NT2/D1 (cell line): ENCODE results near the gene POLG.

Experiments
- DNase-seq: peaks from one replicate; pipeline ENCODE4 v3.0.0-alpha.2; 2011; ENCODE audit warnings: low read depth, low spot score
- H3K27me3 ChIP-seq: 2 replicates; pipeline ENCODE4 v1.6.0; 2011; ENCODE audit warnings: mild to moderate bottlenecking; ENCODE audit not compliant: insufficient read length, insufficient read depth
- H3K36me3 ChIP-seq: 2 replicates; pipeline ENCODE4 v1.6.1; 2011; ENCODE audit warnings: mild to moderate bottlenecking, low read length, mixed read lengths; ENCODE audit not compliant: insufficient read depth, insufficient read length
- H3K4me1 ChIP-seq: 2 replicates; pipeline ENCODE4 v1.5.1; 2011; ENCODE audit not compliant: insufficient read depth, insufficient read length
- H3K4me3 ChIP-seq: 2 replicates; pipeline ENCODE4 v1.5.1; 2011; ENCODE audit warnings: low read depth; ENCODE audit not compliant: insufficient read length
- H3K9ac ChIP-seq: 2 replicates; pipeline ENCODE4 v1.6.0; 2011; ENCODE audit warnings: low read depth; ENCODE audit not compliant: insufficient read length
- H3K9me3 ChIP-seq: 2 replicates; pipeline ENCODE4 v1.5.1; 2011; ENCODE audit warnings: mild to moderate bottlenecking, low read length; ENCODE audit not compliant: insufficient read depth
- SUZ12 ChIP-seq: IDR thresholded peaks from 2 replicates; pipeline ENCODE4 v1.6.1; 2011; ENCODE audit not compliant: insufficient read length, insufficient read depth; ENCODE audit errors: extremely low read depth
- YY1 ChIP-seq: IDR thresholded peaks from 2 replicates; pipeline ENCODE4 v1.6.1; 2011; ENCODE audit not compliant: insufficient read length, insufficient read depth
- ZNF274 ChIP-seq: IDR thresholded peaks from 2 replicates; pipeline ENCODE4 v1.6.1; 2011; ENCODE audit warnings: mild to moderate bottlenecking, low read depth, low read length

Gene POLG

DNA sequence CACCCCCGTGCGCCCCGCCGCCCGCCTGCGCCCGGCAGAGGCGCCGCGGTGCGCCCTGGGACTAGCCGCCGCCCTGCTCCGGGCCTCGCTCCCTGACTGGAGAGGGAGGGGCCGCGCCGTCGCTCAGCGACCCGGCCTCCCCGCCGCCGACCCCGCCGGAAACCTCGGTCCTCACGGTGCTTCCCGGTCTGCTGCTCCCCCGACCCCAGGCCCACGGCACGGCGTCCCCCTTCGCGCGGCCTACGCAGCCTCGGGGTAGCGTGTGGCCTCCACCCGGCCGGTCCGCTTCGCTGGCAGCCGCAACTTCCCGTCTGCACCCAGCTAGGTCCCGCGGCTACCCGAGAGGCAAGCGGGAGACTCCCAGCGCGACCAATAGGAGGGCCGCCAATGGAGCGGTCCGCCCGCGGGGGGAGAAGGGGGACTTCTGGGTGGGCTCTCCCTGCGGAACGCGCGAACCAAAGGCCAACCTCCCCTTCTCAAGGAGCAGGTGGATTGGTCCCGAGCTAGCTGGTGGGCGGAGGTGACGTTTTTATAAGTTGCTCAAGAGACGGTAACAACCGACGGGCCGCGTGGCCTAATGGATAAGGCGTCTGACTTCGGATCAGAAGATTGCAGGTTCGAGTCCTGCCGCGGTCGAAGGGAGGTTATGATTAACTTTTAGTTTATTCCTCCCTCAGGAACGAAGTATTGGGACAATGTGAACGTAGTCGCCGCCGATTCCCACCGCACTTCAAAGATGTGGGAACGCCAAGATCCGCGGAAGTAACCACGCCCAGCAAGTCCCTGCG lies at the start of gene POLG:
Gene POLG (minus strand): TSS at position 315 of the 788 bp plus-strand sequence. CDS start 1,070 bp downstream, outside the sequence.
- Histone ChIP-seq H3K9ac (peak within 1 kb of the TSS; percentile 96), H3K4me3 (peak within 1 kb of the TSS; percentile 94), H3K4me1 (peaks cover 2% of the 10 kb centered on the region), H3K27me3 (peaks cover 12% of the 10 kb centered on the region), H3K36me3 (peaks cover 40% of the 10 kb centered on the region), H3K9me3 (no peaks in the 10 kb centered on the region)
- no peak for TF ChIP-seq ZNF274
- peak; percentile 98 for DNase-seq

DNA sequence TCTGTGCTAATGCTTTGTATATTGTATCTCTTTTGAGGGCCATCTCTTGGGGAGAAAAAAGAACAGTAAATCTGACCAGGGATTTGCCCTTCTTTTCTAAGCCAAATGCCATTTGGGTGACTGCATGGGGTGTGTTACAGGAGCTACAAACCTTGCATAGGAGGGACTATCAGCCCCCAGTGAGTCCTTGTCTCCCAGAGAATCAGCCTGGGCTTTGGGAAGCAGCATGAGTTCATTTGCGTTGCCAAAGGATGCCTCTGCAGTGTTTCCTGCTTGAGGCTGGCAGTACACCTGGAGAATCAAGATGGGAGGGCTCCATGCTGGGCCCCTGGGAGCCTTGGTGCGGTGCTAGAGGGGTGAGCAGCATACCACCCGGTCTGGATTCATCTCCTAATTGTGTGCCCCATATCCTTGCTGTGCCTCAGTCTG lies 49.6 kb upstream of the POLG start:
- H3K36me3 ChIP-seq, result no peaks in the 10 kb centered on the region
- H3K27me3 ChIP-seq, result peaks cover 53% of the 10 kb centered on the region
- no peak for TF ChIP-seq YY1
- no peak for TF ChIP-seq ZNF274
- TF ChIP-seq SUZ12, result no peak

DNA sequence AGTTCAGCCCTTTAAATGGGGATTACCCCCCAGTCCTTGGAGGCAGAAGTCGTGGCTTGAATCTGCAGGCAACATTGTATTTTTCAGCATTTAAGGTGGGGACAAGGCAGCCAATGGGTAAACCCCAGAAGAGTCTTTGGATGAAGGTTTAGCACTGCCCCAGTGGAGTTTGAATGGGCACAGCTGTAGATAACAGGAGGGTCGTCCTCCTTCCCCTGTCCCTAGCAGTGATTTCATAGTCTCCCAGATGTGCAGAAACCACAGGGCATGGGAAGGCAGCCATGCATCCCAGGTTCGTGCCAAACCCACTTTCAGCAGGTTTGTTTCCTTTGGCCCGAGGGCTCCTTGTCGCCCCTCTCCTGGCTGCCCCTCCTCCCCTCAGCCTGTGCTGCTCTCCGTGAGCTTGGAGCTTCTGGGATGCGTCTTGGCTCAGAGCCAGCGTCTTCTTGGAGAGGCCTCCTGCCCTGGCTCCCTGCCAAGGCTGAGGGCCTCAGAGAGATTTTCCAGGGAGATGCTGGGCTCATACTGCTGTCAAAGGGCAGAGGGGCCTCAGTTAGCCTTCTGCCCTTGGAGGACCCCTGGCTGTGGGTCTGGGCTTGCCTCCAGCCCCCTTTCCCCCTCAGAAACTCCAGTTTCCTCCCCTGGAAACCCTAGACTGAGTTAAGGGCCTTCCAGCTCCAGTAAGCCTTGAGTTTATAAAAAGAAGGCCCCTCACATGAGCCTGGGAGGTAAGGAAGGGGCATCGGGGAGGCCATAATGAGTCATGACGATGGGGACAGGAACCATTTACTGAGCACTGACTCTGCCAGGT lies 48.9 kb upstream of the POLG start:
- no peaks in the 10 kb centered on the region for H3K9me3 ChIP-seq
- H3K36me3 ChIP-seq, result no peaks in the 10 kb centered on the region
- H3K9ac ChIP-seq, result no peak overlapping the region
- peaks cover 16% of the 10 kb centered on the region for H3K4me1 ChIP-seq
- no peak for TF ChIP-seq ZNF274
- no peak for TF ChIP-seq SUZ12
- TF ChIP-seq YY1, result no peak
- peaks cover 47% of the 10 kb centered on the region for H3K27me3 ChIP-seq
- no peak for DNase-seq
- H3K4me3 ChIP-seq, result no peak overlapping the region

More for the DNA sequence above, 49.6 kb upstream of the POLG start:
- no peak overlapping the region for H3K9ac ChIP-seq
- DNase-seq, result no peak
- no peak overlapping the region for H3K4me3 ChIP-seq
- H3K4me1 ChIP-seq, result peaks cover 22% of the 10 kb centered on the region
- no peaks in the 10 kb centered on the region for H3K9me3 ChIP-seq

DNA sequence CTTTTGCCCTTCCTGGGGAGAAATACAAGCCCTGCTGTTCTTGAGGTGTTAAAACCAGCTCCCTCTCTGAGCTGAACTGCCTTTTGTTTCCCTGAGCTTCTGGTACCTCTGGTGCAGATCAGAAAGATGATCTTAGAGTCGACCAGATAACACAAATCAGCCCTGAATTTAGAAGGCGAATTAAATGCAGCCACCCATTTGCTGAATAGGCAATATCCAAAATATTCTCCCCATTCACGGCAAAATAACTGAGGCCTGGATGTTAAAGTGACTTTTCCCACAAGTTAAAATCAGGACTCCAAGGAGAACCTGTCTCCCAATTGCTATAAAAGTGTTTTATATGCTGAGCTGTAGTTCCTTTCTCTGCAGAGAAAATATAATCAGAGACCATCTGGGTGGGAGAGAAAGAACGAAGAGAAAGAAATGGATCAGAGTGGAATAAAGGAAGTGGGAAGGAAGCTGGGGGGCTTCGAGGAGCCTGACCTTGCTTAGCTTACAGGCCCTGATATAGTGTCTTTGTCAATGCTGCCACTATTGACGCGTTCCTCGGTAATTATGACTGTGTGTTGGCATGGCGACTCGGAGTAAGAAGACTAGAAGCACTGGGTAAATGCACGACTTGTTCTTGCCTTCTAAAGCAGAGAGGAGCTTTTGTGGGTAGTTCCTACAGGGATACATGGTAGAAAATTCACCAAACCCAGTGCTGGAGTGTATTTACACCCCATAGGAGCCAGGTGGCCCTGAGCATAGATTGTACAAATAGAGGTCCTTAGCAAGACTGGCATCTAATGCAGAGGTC lies 47.5 kb upstream of the POLG start:
- peaks cover 15% of the 10 kb centered on the region for H3K4me1 ChIP-seq
- DNase-seq, result no peak
- no peak for TF ChIP-seq YY1
- no peaks in the 10 kb centered on the region for H3K36me3 ChIP-seq
- no peak overlapping the region for H3K4me3 ChIP-seq
- no peaks in the 10 kb centered on the region for H3K9me3 ChIP-seq
- peaks cover 40% of the 10 kb centered on the region for H3K27me3 ChIP-seq
- no peak overlapping the region for H3K9ac ChIP-seq

DNA sequence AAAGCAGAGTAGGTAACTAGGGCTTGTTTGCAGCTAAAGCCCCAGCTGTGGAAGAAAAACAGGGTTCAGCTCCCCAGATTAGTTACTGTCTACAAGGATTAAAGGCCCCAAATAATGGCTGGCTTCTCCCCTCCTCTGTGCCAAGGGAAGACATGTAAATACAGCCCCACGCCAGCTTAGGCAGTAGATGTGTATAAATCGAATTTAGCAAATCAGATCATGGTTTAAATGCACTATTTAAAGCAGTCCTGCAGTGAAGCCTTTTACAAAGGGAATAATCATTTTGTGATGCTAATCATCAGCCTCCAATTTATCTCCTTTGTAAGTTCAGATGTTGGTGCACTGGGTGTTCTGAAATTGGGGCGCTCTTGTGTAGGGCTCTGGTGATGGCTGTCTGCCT lies 46.7 kb upstream of the POLG start:
- TF ChIP-seq ZNF274, result no peak
- no peak for TF ChIP-seq SUZ12
- no peak for TF ChIP-seq YY1
- H3K9ac ChIP-seq, result no peak overlapping the region
- peaks cover 47% of the 10 kb centered on the region for H3K27me3 ChIP-seq
- H3K4me3 ChIP-seq, result no peak overlapping the region
- no peaks in the 10 kb centered on the region for H3K36me3 ChIP-seq
- peaks cover 15% of the 10 kb centered on the region for H3K4me1 ChIP-seq
- DNase-seq, result no peak
- H3K9me3 ChIP-seq, result no peaks in the 10 kb centered on the region

DNA sequence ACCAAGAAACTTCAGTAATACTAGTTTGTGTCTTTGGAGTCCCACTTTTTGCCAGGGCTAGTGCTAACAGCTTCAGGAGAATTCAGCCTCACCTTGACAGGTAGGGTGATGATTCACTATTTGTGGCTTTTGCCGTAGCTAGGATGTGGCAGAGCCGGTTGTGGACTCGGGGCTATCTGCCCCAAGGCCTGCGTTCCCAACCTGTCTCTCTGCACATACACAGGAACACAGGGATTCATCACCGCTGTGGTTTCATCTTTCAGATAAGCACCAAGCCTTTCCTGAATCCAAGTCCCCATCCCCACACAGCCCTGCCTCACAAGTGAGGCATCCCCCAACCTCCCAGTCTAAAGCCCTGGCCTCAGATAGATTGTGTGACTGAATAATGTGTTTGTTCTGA lies 45.2 kb upstream of the POLG start:
- H3K4me1 ChIP-seq, result peaks cover 8% of the 10 kb centered on the region
- H3K4me3 ChIP-seq, result no peak overlapping the region
- H3K9ac ChIP-seq, result no peak overlapping the region

DNA sequence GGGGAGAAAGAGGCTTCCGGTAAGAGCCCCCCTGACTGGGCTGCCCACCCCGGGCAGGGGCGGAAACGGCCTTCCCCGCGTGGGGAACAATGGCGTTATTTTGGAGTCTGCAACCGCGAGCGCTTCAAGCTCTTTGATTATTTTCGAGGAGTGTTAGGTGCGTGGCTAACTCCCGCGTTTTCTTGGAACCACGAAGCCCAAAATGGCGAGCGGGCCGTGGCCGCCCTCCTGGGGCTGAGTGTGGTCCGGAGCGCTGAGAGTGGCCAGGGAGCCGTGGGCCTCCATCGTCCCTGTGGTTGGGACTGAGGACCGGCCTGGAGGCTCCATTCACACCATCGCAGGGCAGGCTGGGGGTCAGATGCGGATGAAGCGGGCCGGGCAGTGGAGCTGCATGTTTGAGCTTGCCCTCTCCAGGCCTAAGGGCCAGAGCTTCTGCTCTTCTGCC lies 44.6 kb upstream of the POLG start:
- TF ChIP-seq YY1 (no peak), SUZ12 (no peak), ZNF274 (no peak)
- DNase-seq, result no peak
- Histone ChIP-seq H3K27me3 (peaks cover 61% of the 10 kb centered on the region), H3K4me1 (peaks cover 11% of the 10 kb centered on the region), H3K4me3 (no peak overlapping the region), H3K9ac (no peak overlapping the region), H3K9me3 (no peaks in the 10 kb centered on the region), H3K36me3 (no peaks in the 10 kb centered on the region)

More for the DNA sequence above, 45.2 kb upstream of the POLG start:
- Histone ChIP-seq H3K36me3 (no peaks in the 10 kb centered on the region), H3K9me3 (no peaks in the 10 kb centered on the region), H3K27me3 (peaks cover 56% of the 10 kb centered on the region)
- no peak for TF ChIP-seq SUZ12
- no peak for TF ChIP-seq ZNF274
- no peak for TF ChIP-seq YY1
- no peak for DNase-seq
